HFFc6 (cell line): ENCODE measurements around the gene ISG20. TPM values are rescaled to one million over a fixed set of nuclear protein-coding genes. Genes with fewer than 3 reads are reported as not detected.

Experiments used
- DNase-seq: peaks from one replicate; pipeline ENCODE4 v3.0.0-alpha.2; 2018
- H3K27ac Mint-ChIP-seq: 2 replicates; pipeline ENCODE4 v1.8.0; 2020; ENCODE audit warnings: mild to moderate bottlenecking, mixed read lengths
- H3K27me3 Mint-ChIP-seq: 2 replicates; pipeline ENCODE4 v1.8.0; 2021; ENCODE audit warnings: mild to moderate bottlenecking, moderate library complexity, mixed read lengths; ENCODE audit not compliant: insufficient read depth
- H3K36me3 Mint-ChIP-seq: 2 replicates; pipeline ENCODE4 v1.8.0; 2021; ENCODE audit warnings: low read depth, mixed read lengths
- H3K4me1 Mint-ChIP-seq: 2 replicates; pipeline ENCODE4 v1.8.0; 2020; ENCODE audit warnings: low read depth, mixed read lengths
- H3K4me3 Mint-ChIP-seq: 2 replicates; pipeline ENCODE4 v1.8.0; 2020; ENCODE audit warnings: mild to moderate bottlenecking, moderate library complexity, mixed read lengths
- H3K9me3 Mint-ChIP-seq: 2 replicates; pipeline ENCODE4 v1.8.0; 2020; ENCODE audit warnings: mild to moderate bottlenecking, mixed read lengths
- CTCF ChIP-seq: fragments of 200-600 bp; sonication (generic); IDR thresholded peaks from 2 replicates; pipeline ENCODE4 v1.5.0; 2021; ENCODE audit warnings: antibody characterized with exemption, mild to moderate bottlenecking
- total RNA-seq, 6 experiments: library from RNA; stranded (reverse); fragmentation: NEBNext Ultra II Directional; extraction: Animal tissue kit (Norgen Biotek cat#: 25700); gene quantifications; 2 replicates in 1 of 6; 3 replicates in 5 of 6; pipeline ENCODE4 v1.2.3, GENCODE V29; 2021

Gene ISG20
- total RNA-seq, 6 experiments from 2014 or later: 0.47 to 1.5 (median 0.76) TPM

- peak overlapping the region; percentile 93 for H3K4me3 Mint-ChIP-seq
- H3K27me3 Mint-ChIP-seq: no peaks in the 10 kb centered on the region; the same call in 1 of the 2 replicates
- peaks cover 75% of the 10 kb centered on the region for H3K4me1 Mint-ChIP-seq
- H3K36me3 Mint-ChIP-seq: peaks cover 68% of the 10 kb centered on the region
- peak overlapping the region; percentile 88 for H3K27ac Mint-ChIP-seq
- no peaks in the 10 kb centered on the region for H3K9me3 Mint-ChIP-seq
- DNase-seq: no peak
- TF ChIP-seq CTCF: no peak
Measured at GRCh38 chr15:88624971-88625490, 13.8 kb upstream of the ISG20 start.

GRCh38 chr15:88625943-88626741 is 12.7 kb upstream of the ISG20 start:
- DNase-seq: no peak
- Mint-ChIP-seq H3K27me3 (no peaks in the 10 kb centered on the region; the same call in 1 of the 2 replicates), H3K9me3 (no peaks in the 10 kb centered on the region), H3K27ac (peak overlapping the region; percentile 24; the same call in 1 of the 2 replicates), H3K4me3 (no peak overlapping the region), H3K36me3 (peaks cover 69% of the 10 kb centered on the region), H3K4me1 (peaks cover 74% of the 10 kb centered on the region)
- TF ChIP-seq CTCF: no peak

GRCh38 chr15:88627463-88627862 is 11.4 kb upstream of the ISG20 start:
- Mint-ChIP-seq H3K27me3 (no peaks in the 10 kb centered on the region; the same call in 1 of the 2 replicates), H3K36me3 (peaks cover 66% of the 10 kb centered on the region), H3K9me3 (no peaks in the 10 kb centered on the region), H3K4me3 (peak overlapping the region; percentile 36; the same call in 1 of the 2 replicates), H3K4me1 (peaks cover 71% of the 10 kb centered on the region), H3K27ac (peak overlapping the region; percentile 31; the same call in 1 of the 2 replicates)
- TF ChIP-seq CTCF: no peak
- DNase-seq: no peak

- H3K27ac Mint-ChIP-seq: peak overlapping the region; percentile 40; the same call in 1 of the 2 replicates
Measured at GRCh38 chr15:88628018-88628654, 10.7 kb upstream of the ISG20 start.

More at GRCh38 chr15:88628018-88628654, 10.7 kb upstream of the ISG20 start:
- H3K4me1 Mint-ChIP-seq: peaks cover 64% of the 10 kb centered on the region
- DNase-seq: no peak
- no peaks in the 10 kb centered on the region for H3K9me3 Mint-ChIP-seq
- no peak overlapping the region; the same call in 1 of the 2 replicates for H3K4me3 Mint-ChIP-seq
- no peak for TF ChIP-seq CTCF
- H3K27me3 Mint-ChIP-seq: no peaks in the 10 kb centered on the region; the same call in 1 of the 2 replicates
- H3K36me3 Mint-ChIP-seq: peaks cover 65% of the 10 kb centered on the region
